AG04450 (cell line): ENCODE measurements around the gene DYRK1A. TPM values are rescaled to one million over a fixed set of nuclear protein-coding genes. Genes with fewer than 3 reads are reported as not detected.

Source experiments
- CTCF ChIA-PET: fragments of 300-600, 350-600 bp; formaldehyde crosslinking; extraction: SDS; loops from one replicate; lab custom pipeline; 2022; ENCODE audit warnings: antibody characterized with exemption, inconsistent platforms; lab: Charles Lee
- POLR2A ChIA-PET: fragments of 350-600 bp; formaldehyde crosslinking; extraction: SDS; loops from one replicate; lab custom pipeline; 2021; ENCODE audit warnings: antibody characterized with exemption, inconsistent platforms; lab: Yijun Ruan, JAX
- DNase-seq: peaks from one replicate; pipeline ENCODE4 v3.0.0-alpha.2; 2011; ENCODE audit warnings: low read depth, low spot score
- H3K27ac ChIP-seq: one replicate; pipeline ENCODE4 v1.5.1; 2012; ENCODE audit warnings: low read depth, low read length, control low read depth
- H3K27me3 ChIP-seq: one replicate; pipeline ENCODE4 v1.6.0; 2012; ENCODE audit warnings: low read length; ENCODE audit not compliant: control insufficient read depth, insufficient read depth
- H3K4me3 ChIP-seq: 2 replicates; pipeline ENCODE4 v1.5.1; 2011; ENCODE audit warnings: mild to moderate bottlenecking, low read depth, low read length, control low read depth
- H3K9me3 ChIP-seq: 2 replicates; pipeline ENCODE4 v1.5.1; 2012; ENCODE audit warnings: low read length; ENCODE audit not compliant: control insufficient read depth, insufficient read depth
- CTCF ChIP-seq: IDR thresholded peaks from 2 replicates; pipeline ENCODE4 v1.5.1; 2011; ENCODE audit warnings: low read depth, low read length, control low read depth, inconsistent platforms
- polyA plus RNA-seq: library from polyadenylated mRNA; depleted of rRNA; stranded (reverse); fragments of >200 nt; gene quantifications from 2 replicates; pipeline ENCODE4 v1.2.3, GENCODE V29; 2011

The DYRK1A gene
- polyA plus RNA-seq, 1 experiment, result 33.1 TPM

GRCh38 chr21:37507716-37508115 lies 141.1 kb downstream of the DYRK1A start:
- no peak for TF ChIP-seq CTCF
- ChIA-PET CTCF (no interaction called here), POLR2A (no interaction called here)
- no peaks in the 10 kb centered on the region for H3K27me3 ChIP-seq
- no peak overlapping the region for H3K4me3 ChIP-seq
- H3K9me3 ChIP-seq, result no peaks in the 10 kb centered on the region; the same call in 1 of the 2 replicates
- H3K27ac ChIP-seq, result no peak overlapping the region
- no peak for DNase-seq

- CTCF ChIA-PET, result no interaction called here
- H3K27me3 ChIP-seq, result no peaks in the 10 kb centered on the region
- DNase-seq, result no peak
- no peak overlapping the region for H3K27ac ChIP-seq
- no peak for TF ChIP-seq CTCF
- POLR2A ChIA-PET, result no interaction called here
- H3K4me3 ChIP-seq, result no peak overlapping the region
- no peaks in the 10 kb centered on the region; the same call in 1 of the 2 replicates for H3K9me3 ChIP-seq
Measured at GRCh38 chr21:37508341-37508740, 141.8 kb downstream of the DYRK1A start.

GRCh38 chr21:37509802-37510393 lies 143.3 kb downstream of the DYRK1A start:
- H3K4me3 ChIP-seq, result no peak overlapping the region
- DNase-seq, result no peak
- ChIA-PET POLR2A (interaction anchor here (0.6 kb wide), 1 partner anchor 83 kb away, joined by 3 read pairs; no protein-coding TSS in a partner anchor), CTCF (no interaction called here)
- H3K27me3 ChIP-seq, result no peaks in the 10 kb centered on the region
- no peaks in the 10 kb centered on the region for H3K9me3 ChIP-seq
- H3K27ac ChIP-seq, result no peak overlapping the region
- no peak for TF ChIP-seq CTCF

- DNase-seq, result no peak
- H3K27me3 ChIP-seq, result no peaks in the 10 kb centered on the region
- no peak overlapping the region for H3K4me3 ChIP-seq
- CTCF ChIA-PET, result no interaction called here
- no peaks in the 10 kb centered on the region for H3K9me3 ChIP-seq
- POLR2A ChIA-PET, result no interaction called here
- no peak overlapping the region for H3K27ac ChIP-seq
- no peak for TF ChIP-seq CTCF
Measured at GRCh38 chr21:37511848-37512247, 145.3 kb downstream of the DYRK1A start.

GRCh38 chr21:37513383-37513782 lies 146.8 kb downstream of the DYRK1A start:
- POLR2A ChIA-PET, result no interaction called here
- no peaks in the 10 kb centered on the region for H3K9me3 ChIP-seq
- CTCF ChIA-PET, result interaction anchor here (0.7 kb wide), 1 partner anchor 351 kb away, joined by 3 read pairs; no protein-coding TSS in a partner anchor
- H3K27ac ChIP-seq, result no peak overlapping the region
- H3K4me3 ChIP-seq, result no peak overlapping the region
- TF ChIP-seq CTCF, result no peak
- H3K27me3 ChIP-seq, result no peaks in the 10 kb centered on the region
- DNase-seq, result no peak
